Measurements from ENCODE around the gene SCGB1D2.
"Not testable (repeated sequence)": the region's sequence is repeated elsewhere in the genome, so short reads cannot be mapped to it uniquely, and the experiment has no call there.

Gene SCGB1D2

DNA sequence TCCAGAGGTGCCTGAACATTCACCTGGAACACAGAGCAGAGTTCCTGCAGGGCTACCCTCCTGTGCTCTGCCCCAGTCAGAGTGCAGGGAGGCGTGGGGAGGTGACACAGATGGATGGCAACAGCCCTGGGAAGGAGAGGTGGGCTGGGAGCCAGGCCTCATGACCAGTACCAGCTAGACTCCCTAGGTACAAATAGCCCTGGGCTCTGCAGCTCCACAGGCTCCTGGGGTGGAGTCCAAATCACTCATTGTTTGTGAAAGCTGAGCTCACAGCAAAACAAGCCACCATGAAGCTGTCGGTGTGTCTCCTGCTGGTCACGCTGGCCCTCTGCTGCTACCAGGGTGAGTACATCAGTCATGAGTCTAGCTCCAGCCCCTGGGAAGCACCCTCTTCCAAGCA lies at the start of gene SCGB1D2:
SCGB1D2 (plus strand) TSS at position 219 of the 400 bp plus-strand sequence; CDS start at position 288, 69 bp downstream.
- DNase-seq, result no peak

DNA sequence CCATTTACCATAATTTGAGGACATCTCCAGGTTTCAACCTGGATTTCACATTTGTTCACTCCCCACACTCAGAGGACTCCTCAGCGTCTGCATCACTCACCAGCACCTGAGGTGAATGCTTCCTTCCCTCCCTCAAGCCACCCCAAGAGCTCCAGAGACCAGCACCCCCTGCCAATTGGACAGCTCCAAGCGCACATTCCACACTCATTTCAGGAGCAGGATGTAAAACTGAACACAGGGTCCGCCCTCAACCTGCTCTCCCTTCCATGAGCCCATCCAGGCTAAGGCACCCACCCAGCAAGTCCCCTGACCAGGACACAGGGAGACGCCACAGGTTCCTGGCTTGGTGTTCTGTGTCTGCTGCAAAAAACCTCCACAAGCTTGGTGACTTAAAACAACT lies 48.1 kb upstream of the SCGB1D2 start:
- no peak for DNase-seq

GRCh38 chr11:62195010-62195409 lies 47.0 kb upstream of the SCGB1D2 start:
- not testable (repeated sequence) for DNase-seq

- DNase-seq, result no peak
These were observed 46.1 kb upstream of the SCGB1D2 start for GRCh38 chr11:62195945-62196344.

- not testable (repeated sequence) for DNase-seq
These were observed 44.6 kb upstream of the SCGB1D2 start for GRCh38 chr11:62197400-62197799.

DNA sequence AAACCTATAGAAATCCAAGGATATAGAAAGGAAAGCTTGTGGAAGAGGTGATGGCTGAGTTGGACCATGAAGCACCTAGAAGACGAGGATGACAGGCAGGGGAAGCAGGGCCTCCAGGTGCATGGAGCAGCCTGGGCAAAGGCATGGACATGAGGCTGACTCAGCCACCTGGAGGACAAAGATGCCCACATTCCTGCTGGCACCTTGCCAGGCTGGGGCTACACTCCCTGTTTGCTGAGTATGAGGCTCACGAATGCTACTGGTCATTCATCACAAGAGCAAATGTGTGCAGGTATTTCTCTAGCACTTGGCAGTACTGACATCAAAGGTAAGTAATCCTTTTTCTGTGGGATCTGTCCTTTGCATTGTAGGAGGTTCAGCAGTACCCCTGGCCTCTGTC lies 40.7 kb upstream of the SCGB1D2 start:
- no peak for DNase-seq

- no peak for DNase-seq
These were observed 39.1 kb upstream of the SCGB1D2 start for GRCh38 chr11:62202910-62203309.

GRCh38 chr11:62204430-62204829 lies 37.6 kb upstream of the SCGB1D2 start:
- no peak for DNase-seq

GRCh38 chr11:62205441-62205840 lies 36.6 kb upstream of the SCGB1D2 start:
- no peak for DNase-seq

DNA sequence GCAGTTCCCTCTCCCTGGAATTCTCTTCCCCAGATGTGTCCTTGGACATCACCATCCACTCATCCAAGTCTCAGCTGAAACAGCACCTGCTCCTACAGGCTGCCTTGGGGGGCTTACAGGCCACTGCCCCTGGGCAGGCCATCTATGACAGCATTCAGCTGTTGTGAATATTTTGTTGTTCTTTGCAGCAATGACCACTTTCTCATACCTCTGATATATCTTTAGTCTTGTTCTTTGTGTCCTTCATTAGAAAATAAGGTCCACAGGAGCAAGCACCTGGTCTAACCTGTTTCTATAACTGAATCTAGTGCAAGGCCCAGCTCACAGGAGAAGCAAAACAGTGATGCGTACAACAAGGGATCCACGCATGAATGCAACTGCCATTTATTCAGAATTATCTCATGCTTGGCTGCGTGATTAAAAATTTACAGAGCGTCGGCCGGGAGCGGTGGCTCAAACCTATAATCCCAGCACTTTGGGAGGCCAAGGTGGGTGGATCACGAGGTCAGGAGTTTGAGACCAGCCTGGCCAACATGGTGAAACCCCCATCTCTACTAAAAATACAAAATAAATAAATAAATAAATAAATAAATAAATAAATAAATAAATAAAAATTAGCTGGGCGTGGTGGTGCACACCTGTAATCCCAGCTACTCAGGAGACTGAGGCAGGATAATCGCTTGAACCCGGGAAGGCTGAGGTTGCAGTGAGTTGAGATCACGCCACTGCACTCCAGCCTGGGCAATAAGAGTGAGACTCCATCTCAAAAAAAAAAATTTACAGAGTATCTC lies 35.6 kb upstream of the SCGB1D2 start:
- DNase-seq, result not testable (repeated sequence)

- DNase-seq, result no peak
These were observed 33.3 kb upstream of the SCGB1D2 start for GRCh38 chr11:62208785-62209144.

- DNase-seq, result no peak
These were observed 24.8 kb upstream of the SCGB1D2 start for GRCh38 chr11:62217191-62217748.

- no peak for DNase-seq
These were observed 20.5 kb upstream of the SCGB1D2 start for GRCh38 chr11:62221498-62221897.

DNA sequence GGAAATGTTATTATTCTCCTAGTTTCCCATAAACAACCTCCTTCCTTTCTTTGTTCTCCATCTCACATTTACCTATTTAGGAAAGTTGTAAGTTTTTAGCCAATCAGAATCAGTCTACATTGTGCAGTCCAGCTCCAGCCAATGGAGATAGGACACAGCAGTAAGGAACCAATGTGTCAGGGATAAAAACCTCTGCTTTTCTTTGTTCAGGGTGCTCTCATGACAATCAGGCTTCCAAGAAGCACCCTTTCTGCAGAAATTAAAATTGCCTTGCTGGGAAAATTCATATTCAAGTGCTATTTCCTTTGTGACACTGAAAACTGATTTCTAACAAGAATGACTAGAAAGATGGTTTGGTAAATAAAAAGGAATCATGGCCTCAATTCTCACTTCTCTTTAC lies 18.9 kb upstream of the SCGB1D2 start:
- no peak for DNase-seq

DNA sequence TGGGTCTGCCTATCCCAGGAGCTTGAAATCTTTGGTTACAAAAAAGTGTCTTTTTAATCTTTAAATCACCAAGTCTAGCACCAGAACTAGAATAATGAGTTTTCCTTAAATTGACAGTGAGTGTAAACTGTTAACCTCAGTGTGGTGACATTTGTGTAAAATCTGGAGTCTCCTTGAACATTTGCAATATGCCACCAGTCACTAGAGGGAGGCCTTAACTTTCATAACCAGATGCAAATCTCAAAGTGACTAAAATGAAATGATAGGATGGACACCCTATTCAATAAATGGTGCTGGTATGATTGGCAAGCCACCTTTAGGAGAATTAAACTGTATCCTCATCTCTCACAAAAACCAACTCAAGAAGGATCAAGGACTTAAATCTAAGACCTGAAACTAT lies 8.3 kb upstream of the SCGB1D2 start:
- no peak for DNase-seq

DNA sequence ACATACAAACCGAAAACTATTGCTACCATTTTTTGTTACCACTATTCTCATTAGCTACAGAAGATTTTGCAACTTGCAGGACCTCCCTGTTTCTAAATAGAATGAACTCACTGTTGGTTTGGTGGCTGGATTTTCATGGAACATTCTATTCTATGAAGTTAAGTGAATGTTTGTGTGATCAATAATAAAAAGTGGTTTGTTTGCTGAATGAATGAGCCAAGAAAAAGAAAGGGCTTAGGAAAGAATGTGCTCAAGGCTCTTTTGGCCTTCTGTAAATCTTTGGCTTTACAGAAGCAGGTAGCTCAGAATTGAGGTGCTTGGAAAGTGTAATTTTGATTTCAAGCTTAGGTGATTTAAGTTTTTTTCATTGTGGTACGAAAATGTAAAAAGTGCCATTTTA lies 5.9 kb upstream of the SCGB1D2 start:
- DNase-seq, result no peak

- DNase-seq, result no peak
These were observed 4.5 kb upstream of the SCGB1D2 start for GRCh38 chr11:62237499-62237898.

DNA sequence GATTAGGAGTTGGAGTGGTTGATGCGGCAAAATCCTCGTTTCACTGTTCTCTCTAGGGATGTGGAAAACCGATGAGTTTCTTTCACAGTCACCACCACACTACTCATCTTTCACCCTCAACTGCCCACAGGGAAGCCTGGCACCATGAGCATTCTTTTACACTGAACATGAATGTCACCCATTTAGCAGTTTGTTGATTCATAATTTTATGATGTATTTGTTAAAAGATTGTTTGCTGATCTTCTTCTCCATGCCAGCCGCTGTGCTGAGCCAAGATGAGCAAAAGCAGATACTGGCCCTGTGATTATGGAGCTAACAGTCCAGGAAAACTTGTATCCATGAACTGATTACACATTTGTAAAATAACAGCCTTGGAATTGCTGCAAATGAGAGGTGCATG lies 3.9 kb upstream of the SCGB1D2 start:
- no peak for DNase-seq

GRCh38 chr11:62241095-62241494 lies 944 bp upstream of the SCGB1D2 start:
- DNase-seq, result no peak

DNA sequence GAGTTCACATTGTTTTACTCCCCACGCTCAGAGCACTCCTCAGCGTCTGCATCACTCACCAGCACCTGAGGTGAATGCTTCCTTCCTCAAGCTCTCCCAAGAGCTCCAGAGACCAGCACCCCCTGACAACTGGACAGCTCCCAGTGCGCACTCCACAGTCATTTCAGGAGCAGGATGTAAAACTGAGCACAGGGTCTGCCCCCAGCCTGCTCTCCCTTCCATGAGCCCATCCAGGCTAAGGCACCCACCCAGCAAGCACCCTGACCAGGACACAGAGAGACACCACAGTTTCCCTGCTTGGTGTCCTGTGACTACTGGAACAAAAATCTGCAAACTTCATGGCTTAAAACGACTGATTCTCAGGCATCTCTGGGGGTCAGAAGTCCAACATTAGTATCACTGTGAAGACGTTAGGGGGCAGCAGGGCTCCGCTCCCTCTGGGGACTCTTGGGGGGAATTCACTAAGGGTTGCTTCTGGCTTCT lies 3.3 kb downstream of the SCGB1D2 start:
- DNase-seq, result no peak

DNA sequence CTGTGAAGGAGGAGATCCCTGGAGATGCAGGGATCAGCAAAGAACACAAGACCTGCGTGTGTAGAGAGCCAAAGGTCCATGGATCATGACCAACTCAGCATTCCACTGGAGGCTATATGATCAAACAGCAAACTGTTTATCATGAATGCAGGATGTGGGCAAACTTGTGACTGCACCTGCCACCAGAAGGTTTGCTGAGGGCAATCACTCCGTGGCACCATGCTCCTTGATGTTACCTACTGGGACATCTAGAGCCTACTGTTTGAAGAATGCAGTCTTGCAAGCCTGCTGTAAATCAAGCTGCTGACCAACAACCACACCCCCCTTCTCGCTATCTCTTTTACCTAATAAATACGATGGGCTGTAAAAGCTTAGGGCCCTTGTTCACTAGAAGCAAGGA lies 9.7 kb downstream of the SCGB1D2 start:
- no peak for DNase-seq

GRCh38 chr11:62253999-62254542 lies 12.0 kb downstream of the SCGB1D2 start:
- DNase-seq, result no peak

DNA sequence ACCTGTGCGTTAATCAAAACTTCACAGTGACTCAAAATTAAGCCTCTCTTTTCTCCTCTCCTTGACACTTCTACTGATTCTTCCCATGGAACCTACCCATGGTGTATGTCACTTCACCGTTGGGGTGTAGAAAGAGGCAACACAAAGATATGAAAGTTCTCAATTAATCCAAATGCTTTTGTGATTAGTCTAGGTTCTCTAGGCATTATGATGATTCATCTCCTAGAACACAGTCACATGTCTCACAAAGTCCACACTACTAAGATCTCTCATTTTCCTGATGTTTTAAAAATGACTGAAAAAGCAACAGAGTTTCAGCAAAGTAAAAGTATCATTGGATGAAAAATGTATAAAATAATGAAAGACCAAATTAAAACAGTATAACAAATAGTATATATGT lies 14.2 kb downstream of the SCGB1D2 start:
- no peak for DNase-seq

DNA sequence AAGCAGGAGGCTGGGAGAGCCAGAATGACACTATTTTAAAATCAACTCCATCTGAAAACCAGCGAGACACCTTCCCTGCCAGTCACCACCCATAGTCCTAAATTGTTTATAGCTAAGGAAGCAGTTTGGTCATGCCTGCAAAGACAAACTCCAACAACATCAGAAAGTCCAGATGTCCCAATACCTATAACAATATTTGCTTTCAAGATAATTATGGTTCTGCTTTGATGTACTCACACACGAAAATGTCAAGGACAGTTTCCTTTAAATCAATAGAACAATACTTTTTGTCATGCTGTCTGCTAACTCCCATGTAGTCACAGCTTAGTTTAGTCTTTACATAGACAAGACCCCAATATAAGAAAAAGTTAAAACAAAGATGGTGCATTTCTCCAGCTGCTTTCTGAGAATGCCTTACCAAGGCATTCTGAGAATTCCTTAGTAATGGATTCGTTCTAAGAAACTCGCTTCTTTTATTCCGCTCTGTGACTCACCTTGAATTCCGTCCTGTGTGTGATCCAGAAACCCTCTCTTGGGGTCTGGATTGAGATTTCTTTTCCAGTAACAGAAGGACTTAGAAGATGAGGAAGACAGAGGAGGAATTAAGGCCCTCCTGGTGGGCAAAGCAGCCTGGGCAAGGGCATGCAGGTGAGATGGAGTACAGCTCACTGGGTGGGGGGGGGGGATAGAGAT lies 18.4 kb downstream of the SCGB1D2 start:
- no peak for DNase-seq

All from KG1 (cell line).